ENCODE data around the gene DUOX1. TPM values are rescaled to one million over a fixed set of nuclear protein-coding genes. Genes with fewer than 3 reads are reported as not detected.
A peak's percentile ranks its signal among the peaks of the same experiment; 100 is the strongest.

Gene DUOX1
- total RNA-seq, 2 donors from 2014 or later = 0.45 to 0.96 TPM

DNA sequence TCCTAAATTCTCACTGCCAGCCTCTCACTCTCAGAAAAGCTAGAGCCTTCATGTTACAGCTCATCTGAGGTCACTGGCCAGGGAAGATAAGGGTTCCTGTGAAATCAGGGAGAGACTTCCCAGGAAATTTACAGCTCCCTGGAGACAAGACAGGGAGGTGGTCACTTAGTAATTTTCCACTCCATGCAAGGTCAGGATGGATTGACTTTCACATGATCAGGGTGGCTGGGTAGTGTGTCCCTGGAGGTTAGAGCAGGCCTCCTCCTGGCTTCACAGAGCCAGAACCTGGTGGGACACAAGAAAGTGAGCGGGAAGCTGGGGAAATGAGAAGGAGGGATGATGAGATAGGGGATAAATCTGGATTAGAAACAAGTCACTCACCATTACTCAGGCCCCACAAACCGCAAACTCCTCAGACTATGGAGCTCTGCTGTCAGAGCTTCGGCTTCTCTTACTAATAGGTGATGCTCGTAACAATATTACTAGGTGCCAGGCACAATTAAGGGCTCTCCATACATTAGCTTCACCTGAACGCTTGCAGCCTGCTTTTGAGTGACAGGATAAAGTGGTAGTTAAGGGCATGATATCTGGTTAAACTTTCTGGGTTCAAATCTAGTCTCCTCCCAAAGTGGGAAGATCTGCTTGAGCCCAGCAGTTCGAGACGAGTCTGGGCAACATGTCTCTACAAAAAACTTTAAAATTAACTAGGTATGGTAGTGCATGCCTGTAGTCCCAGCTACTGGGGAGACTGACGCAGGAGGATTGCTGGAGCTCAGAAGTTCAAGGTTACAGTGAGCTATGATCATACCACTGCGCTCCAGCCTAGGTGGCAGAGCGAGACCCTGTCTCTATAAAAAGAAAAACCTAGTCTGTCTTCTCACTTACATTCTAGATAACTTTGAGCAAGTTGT lies 40.7 kb upstream of the DUOX1 start:
- Histone ChIP-seq H3K4me1 (no peaks in the 10 kb centered on the region), H3K27me3 (no peaks in the 10 kb centered on the region), H3K9ac (ENCODE audit: low read depth in 2 of 2, low read length in 2 of 2) (peak overlapping the region in 1 of 2 donors; percentile 14), H3K9me3 (no peaks in the 10 kb centered on the region), H3K27ac (no peak overlapping the region), H3K4me3 (no peak overlapping the region), H3K36me3 (no peaks in the 10 kb centered on the region)
- no peak for DNase-seq
- TF ChIP-seq, protein P1, sequence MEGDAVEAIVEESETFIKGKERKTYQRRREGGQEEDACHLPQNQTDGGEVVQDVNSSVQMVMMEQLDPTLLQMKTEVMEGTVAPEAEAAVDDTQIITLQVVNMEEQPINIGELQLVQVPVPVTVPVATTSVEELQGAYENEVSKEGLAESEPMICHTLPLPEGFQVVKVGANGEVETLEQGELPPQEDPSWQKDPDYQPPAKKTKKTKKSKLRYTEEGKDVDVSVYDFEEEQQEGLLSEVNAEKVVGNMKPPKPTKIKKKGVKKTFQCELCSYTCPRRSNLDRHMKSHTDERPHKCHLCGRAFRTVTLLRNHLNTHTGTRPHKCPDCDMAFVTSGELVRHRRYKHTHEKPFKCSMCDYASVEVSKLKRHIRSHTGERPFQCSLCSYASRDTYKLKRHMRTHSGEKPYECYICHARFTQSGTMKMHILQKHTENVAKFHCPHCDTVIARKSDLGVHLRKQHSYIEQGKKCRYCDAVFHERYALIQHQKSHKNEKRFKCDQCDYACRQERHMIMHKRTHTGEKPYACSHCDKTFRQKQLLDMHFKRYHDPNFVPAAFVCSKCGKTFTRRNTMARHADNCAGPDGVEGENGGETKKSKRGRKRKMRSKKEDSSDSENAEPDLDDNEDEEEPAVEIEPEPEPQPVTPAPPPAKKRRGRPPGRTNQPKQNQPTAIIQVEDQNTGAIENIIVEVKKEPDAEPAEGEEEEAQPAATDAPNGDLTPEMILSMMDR (IDR thresholded peaks at IDR 0.05) = no peak
- intact Hi-C loops (cut with DNase I) = no loop called here

DNA sequence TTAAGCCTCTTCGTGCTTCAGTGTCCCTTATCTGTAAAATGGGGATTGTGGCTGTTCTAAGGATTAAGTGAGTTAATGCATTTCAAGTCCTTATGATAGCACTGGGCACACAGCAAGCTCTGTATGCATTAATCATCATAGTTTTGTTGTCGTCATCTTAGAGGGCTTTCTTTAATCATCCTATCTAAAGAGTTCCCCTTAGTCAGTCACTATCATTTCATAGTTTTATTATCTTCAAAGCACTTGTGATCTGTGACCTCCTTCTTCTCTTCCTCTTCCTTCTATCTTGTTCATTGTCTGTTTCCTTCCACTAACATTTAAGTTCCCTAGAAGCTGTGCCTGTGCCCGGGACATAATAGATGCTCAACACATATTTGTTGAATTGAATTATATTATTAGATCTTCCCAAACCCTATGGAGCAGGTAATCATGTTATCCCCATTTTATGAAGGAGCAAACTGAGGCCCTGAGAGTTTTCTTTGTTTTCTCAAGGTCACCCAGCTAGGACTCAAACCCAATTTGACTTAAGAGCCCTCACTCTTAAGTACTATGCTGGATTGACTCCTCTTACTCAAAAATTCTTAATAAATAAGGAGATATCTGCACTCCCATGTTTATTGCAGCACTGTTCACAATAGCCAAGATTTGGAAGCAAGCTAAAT lies 40.0 kb upstream of the DUOX1 start:
- intact Hi-C loops (cut with DNase I) = no loop called here
- no peaks in the 10 kb centered on the region for H3K4me1 ChIP-seq
- H3K9ac ChIP-seq (ENCODE audit: low read depth in 2 of 2, low read length in 2 of 2) = no peak overlapping the region
- TF ChIP-seq, protein P1 (IDR thresholded peaks at IDR 0.05) = no peak
- H3K27me3 ChIP-seq = no peaks in the 10 kb centered on the region
- DNase-seq = no peak
- no peaks in the 10 kb centered on the region for H3K9me3 ChIP-seq
- no peaks in the 10 kb centered on the region for H3K36me3 ChIP-seq
- no peak overlapping the region for H3K4me3 ChIP-seq
- H3K27ac ChIP-seq = no peak overlapping the region

DNA sequence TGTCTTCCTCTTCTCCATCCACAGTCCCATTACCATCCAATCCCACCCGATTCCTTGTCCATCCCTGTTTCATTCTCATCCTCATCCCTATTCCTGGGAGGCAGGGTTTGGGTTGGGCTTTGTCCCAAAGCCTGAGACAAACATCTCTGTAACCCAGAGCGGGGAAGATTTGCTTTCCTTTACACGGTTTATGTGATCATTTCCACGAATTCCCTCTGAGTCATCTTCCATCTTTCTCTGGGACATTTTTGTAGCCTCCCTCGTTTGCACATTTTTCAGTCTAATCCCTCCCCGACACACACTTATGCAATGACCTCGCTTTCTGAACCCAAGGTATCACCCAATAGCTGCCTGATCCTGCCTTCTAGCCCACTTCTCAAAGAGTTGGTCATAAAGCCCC lies 38.6 kb upstream of the DUOX1 start:
- intact Hi-C loops (cut with DNase I) = no loop called here
- Histone ChIP-seq H3K36me3 (no peaks in the 10 kb centered on the region), H3K27me3 (no peaks in the 10 kb centered on the region), H3K9me3 (no peaks in the 10 kb centered on the region), H3K4me3 (no peak overlapping the region), H3K4me1 (no peaks in the 10 kb centered on the region), H3K27ac (no peak overlapping the region), H3K9ac (ENCODE audit: low read depth in 2 of 2, low read length in 2 of 2) (no peak overlapping the region)
- DNase-seq = no peak
- TF ChIP-seq, protein P1 (IDR thresholded peaks at IDR 0.05) = no peak

DNA sequence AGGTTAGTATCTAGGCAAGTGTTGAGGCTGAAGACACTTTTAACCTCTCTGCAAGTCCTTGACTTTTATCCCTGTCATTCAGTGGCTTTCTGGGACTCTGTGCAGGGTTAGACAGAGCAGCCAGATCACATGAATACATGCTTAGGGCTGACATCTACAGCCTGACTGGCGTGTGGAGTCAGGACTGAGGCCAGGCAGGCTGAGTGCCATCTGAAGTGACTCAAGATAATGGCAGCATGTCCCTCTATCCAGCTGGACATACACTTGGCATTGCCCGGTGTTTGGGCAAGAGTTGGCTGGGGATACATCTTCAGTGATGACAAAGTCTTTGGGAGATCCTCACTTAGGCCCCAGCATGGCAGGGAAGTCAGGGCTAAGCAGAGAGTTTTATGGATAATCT lies 38.2 kb upstream of the DUOX1 start:
- H3K9ac ChIP-seq (ENCODE audit: low read depth in 2 of 2, low read length in 2 of 2) = no peak overlapping the region
- no peak overlapping the region for H3K4me3 ChIP-seq
- H3K27ac ChIP-seq = no peak overlapping the region
- TF ChIP-seq, protein P1 (IDR thresholded peaks at IDR 0.05) = no peak
- H3K27me3 ChIP-seq = no peaks in the 10 kb centered on the region
- intact Hi-C loops (cut with DNase I) = no loop called here
- no peaks in the 10 kb centered on the region for H3K4me1 ChIP-seq
- H3K9me3 ChIP-seq = no peaks in the 10 kb centered on the region
- DNase-seq = no peak
- H3K36me3 ChIP-seq = no peaks in the 10 kb centered on the region

DNA sequence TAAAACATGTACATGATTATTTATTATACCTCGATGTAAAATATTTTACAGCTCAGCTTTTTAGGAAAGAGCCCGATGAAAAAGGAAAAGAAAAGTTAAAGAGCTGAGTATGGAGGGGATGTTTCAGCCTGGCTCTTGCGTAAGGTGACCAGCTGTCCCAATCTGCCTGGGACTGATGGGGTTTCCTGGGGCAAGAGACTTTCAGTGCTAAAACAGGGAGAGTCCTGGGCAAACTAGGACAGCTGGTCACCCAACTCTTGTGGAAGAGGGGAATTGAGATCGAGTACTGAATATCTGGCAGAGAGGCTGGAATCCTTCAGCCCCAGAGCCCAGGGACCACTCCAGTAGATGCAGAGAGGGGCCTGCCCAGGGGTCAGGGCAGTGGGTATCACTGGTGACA lies 36.8 kb upstream of the DUOX1 start:
- no peak for DNase-seq
- H3K27me3 ChIP-seq = no peaks in the 10 kb centered on the region
- H3K27ac ChIP-seq = no peak overlapping the region
- TF ChIP-seq, protein P1 (IDR thresholded peaks at IDR 0.05) = no peak
- no peaks in the 10 kb centered on the region for H3K4me1 ChIP-seq
- intact Hi-C loops (cut with DNase I) = no loop called here
- H3K9ac ChIP-seq (ENCODE audit: low read depth in 2 of 2, low read length in 2 of 2) = no peak overlapping the region
- H3K4me3 ChIP-seq = no peak overlapping the region
- H3K9me3 ChIP-seq = no peaks in the 10 kb centered on the region
- H3K36me3 ChIP-seq = no peaks in the 10 kb centered on the region
